ENCODE results near the gene SIN3A.
"Not testable (repeated sequence)": the region's sequence is repeated elsewhere in the genome, so short reads cannot be mapped to it uniquely, and the experiment has no call there.

Gene SIN3A

GRCh38 chr15:75383986-75384385 is 67.5 kb downstream of the SIN3A start:
- peaks cover 97% of the 10 kb centered on the region for H3K36me3 Mint-ChIP-seq (ENCODE audit: low read depth)
- H3K4me3 Mint-ChIP-seq; H3K27ac Mint-ChIP-seq; H3K27me3 Mint-ChIP-seq; H3K4me1 Mint-ChIP-seq (ENCODE audit: low read depth); H3K9me3 Mint-ChIP-seq; intact Hi-C loops (cut with micrococcal nuclease): not testable (repeated sequence)

- no peak overlapping the region for H3K4me3 Mint-ChIP-seq
- H3K9me3 Mint-ChIP-seq, result no peaks in the 10 kb centered on the region
- intact Hi-C loops (cut with micrococcal nuclease), result no loop called here
- H3K36me3 Mint-ChIP-seq (ENCODE audit: low read depth), result peaks cover 93% of the 10 kb centered on the region
- no peaks in the 10 kb centered on the region for H3K27me3 Mint-ChIP-seq
- no peaks in the 10 kb centered on the region for H3K4me1 Mint-ChIP-seq (ENCODE audit: low read depth)
- no peak overlapping the region for H3K27ac Mint-ChIP-seq
These were observed 70.7 kb downstream of the SIN3A start for GRCh38 chr15:75380773-75381172.

GRCh38 chr15:75371901-75372688 is 79.4 kb downstream of the SIN3A start:
- Mint-ChIP-seq H3K4me1 (ENCODE audit: low read depth) (peaks cover 17% of the 10 kb centered on the region), H3K27me3 (no peaks in the 10 kb centered on the region), H3K4me3 (no peak overlapping the region), H3K27ac (no peak overlapping the region), H3K9me3 (no peaks in the 10 kb centered on the region), H3K36me3 (ENCODE audit: low read depth) (peaks cover 94% of the 10 kb centered on the region)
- intact Hi-C loops (cut with micrococcal nuclease), result no loop called here

- Mint-ChIP-seq H3K4me1 (ENCODE audit: low read depth) (peaks cover 17% of the 10 kb centered on the region), H3K9me3 (no peaks in the 10 kb centered on the region), H3K27ac (no peak overlapping the region), H3K4me3 (no peak overlapping the region), H3K27me3 (no peaks in the 10 kb centered on the region), H3K36me3 (ENCODE audit: low read depth) (peaks cover 94% of the 10 kb centered on the region)
- intact Hi-C loops (cut with micrococcal nuclease), result no loop called here
These were observed 80.0 kb downstream of the SIN3A start for GRCh38 chr15:75371486-75371885.

GRCh38 chr15:75369897-75370581 is 81.5 kb downstream of the SIN3A start:
- intact Hi-C loops (cut with micrococcal nuclease), result loop anchor here (5.0 kb wide), 1 partner anchor 272 kb away; the partner anchor contains the start of gene IMP3
- Mint-ChIP-seq H3K4me3 (no peak overlapping the region), H3K36me3 (ENCODE audit: low read depth) (peaks cover 94% of the 10 kb centered on the region), H3K27me3 (no peaks in the 10 kb centered on the region), H3K27ac (peak overlapping the region; percentile 25), H3K9me3 (no peaks in the 10 kb centered on the region), H3K4me1 (ENCODE audit: low read depth) (peaks cover 17% of the 10 kb centered on the region)

GRCh38 chr15:75368689-75369239 is 82.7 kb downstream of the SIN3A start:
- Mint-ChIP-seq H3K27ac (peak overlapping the region; percentile 97), H3K4me1 (ENCODE audit: low read depth) (peaks cover 23% of the 10 kb centered on the region), H3K9me3 (no peaks in the 10 kb centered on the region), H3K36me3 (ENCODE audit: low read depth) (peaks cover 94% of the 10 kb centered on the region), H3K4me3 (peak overlapping the region; percentile 85), H3K27me3 (no peaks in the 10 kb centered on the region)
- intact Hi-C loops (cut with micrococcal nuclease), result loop anchor here (5.0 kb wide), 1 partner anchor 274 kb away; the partner anchor contains the start of gene IMP3

GRCh38 chr15:75367913-75368688 is 83.4 kb downstream of the SIN3A start, which contains the start of gene MAN2C1:
Gene MAN2C1 (minus strand): TSS chr15:75368607. CDS start chr15:75368583, 24 bp downstream.
- Mint-ChIP-seq H3K4me3 (peak within 1 kb of the TSS; percentile 85), H3K4me1 (ENCODE audit: low read depth) (peaks cover 23% of the 10 kb centered on the region), H3K27ac (peak within 1 kb of the TSS; percentile 97), H3K36me3 (ENCODE audit: low read depth) (peaks cover 95% of the 10 kb centered on the region), H3K27me3 (no peaks in the 10 kb centered on the region), H3K9me3 (no peaks in the 10 kb centered on the region)
- intact Hi-C loops (cut with micrococcal nuclease), result loop anchor here (5.0 kb wide), 1 partner anchor 274 kb away; the partner anchor contains the start of gene IMP3

GRCh38 chr15:75367406-75367912 is 84.0 kb downstream of the SIN3A start:
- Mint-ChIP-seq H3K27ac (peak overlapping the region; percentile 97), H3K4me3 (peak overlapping the region; percentile 85), H3K36me3 (ENCODE audit: low read depth) (peaks cover 95% of the 10 kb centered on the region), H3K27me3 (no peaks in the 10 kb centered on the region), H3K9me3 (no peaks in the 10 kb centered on the region), H3K4me1 (ENCODE audit: low read depth) (peaks cover 23% of the 10 kb centered on the region)
- intact Hi-C loops (cut with micrococcal nuclease), result loop anchor here (5.0 kb wide), 1 partner anchor 275 kb away; the partner anchor contains the start of gene IMP3

GRCh38 chr15:75367006-75367405 is 84.5 kb downstream of the SIN3A start:
- intact Hi-C loops (cut with micrococcal nuclease), result loop anchor here (5.0 kb wide), 1 partner anchor 275 kb away; the partner anchor contains the start of gene IMP3
- Mint-ChIP-seq H3K9me3 (no peaks in the 10 kb centered on the region), H3K36me3 (ENCODE audit: low read depth) (peaks cover 95% of the 10 kb centered on the region), H3K27ac (no peak overlapping the region), H3K27me3 (no peaks in the 10 kb centered on the region), H3K4me1 (ENCODE audit: low read depth) (peaks cover 23% of the 10 kb centered on the region), H3K4me3 (no peak overlapping the region)

- no peaks in the 10 kb centered on the region for H3K27me3 Mint-ChIP-seq
- peaks cover 95% of the 10 kb centered on the region for H3K36me3 Mint-ChIP-seq (ENCODE audit: low read depth)
- H3K9me3 Mint-ChIP-seq, result no peaks in the 10 kb centered on the region
- intact Hi-C loops (cut with micrococcal nuclease), result loop anchor here (5.0 kb wide), 1 partner anchor 276 kb away; the partner anchor contains the start of gene IMP3
- no peak overlapping the region for H3K4me3 Mint-ChIP-seq
- H3K4me1 Mint-ChIP-seq (ENCODE audit: low read depth), result peaks cover 23% of the 10 kb centered on the region
- no peak overlapping the region for H3K27ac Mint-ChIP-seq
These were observed 85.3 kb downstream of the SIN3A start for GRCh38 chr15:75366163-75366562.

GRCh38 chr15:75364881-75365280 is 86.6 kb downstream of the SIN3A start:
- H3K9me3 Mint-ChIP-seq, result no peaks in the 10 kb centered on the region
- H3K4me1 Mint-ChIP-seq (ENCODE audit: low read depth), result peaks cover 20% of the 10 kb centered on the region
- H3K27me3 Mint-ChIP-seq, result no peaks in the 10 kb centered on the region
- no peak overlapping the region for H3K27ac Mint-ChIP-seq
- H3K4me3 Mint-ChIP-seq, result no peak overlapping the region
- intact Hi-C loops (cut with micrococcal nuclease), result loop anchor here (5.0 kb wide), 1 partner anchor 277 kb away; the partner anchor contains the start of gene IMP3
- peaks cover 97% of the 10 kb centered on the region for H3K36me3 Mint-ChIP-seq (ENCODE audit: low read depth)

- Mint-ChIP-seq H3K4me3 (no peak overlapping the region), H3K4me1 (ENCODE audit: low read depth) (peaks cover 9% of the 10 kb centered on the region), H3K36me3 (ENCODE audit: low read depth) (peaks cover 97% of the 10 kb centered on the region), H3K27ac (no peak overlapping the region), H3K9me3 (no peaks in the 10 kb centered on the region), H3K27me3 (no peaks in the 10 kb centered on the region)
- intact Hi-C loops (cut with micrococcal nuclease), result no loop called here
These were observed 87.7 kb downstream of the SIN3A start for GRCh38 chr15:75363786-75364185.

GRCh38 chr15:75362642-75363249 is 88.7 kb downstream of the SIN3A start:
- H3K4me1 Mint-ChIP-seq (ENCODE audit: low read depth), result peaks cover 6% of the 10 kb centered on the region
- no peaks in the 10 kb centered on the region for H3K9me3 Mint-ChIP-seq
- no peaks in the 10 kb centered on the region for H3K27me3 Mint-ChIP-seq
- intact Hi-C loops (cut with micrococcal nuclease), result no loop called here
- no peak overlapping the region for H3K4me3 Mint-ChIP-seq
- peaks cover 100% of the 10 kb centered on the region for H3K36me3 Mint-ChIP-seq (ENCODE audit: low read depth)
- peak overlapping the region; percentile 25 for H3K27ac Mint-ChIP-seq
